Panc1 (cell line): ENCODE measurements around the gene ARGLU1. TPM values are rescaled to one million over a fixed set of nuclear protein-coding genes. Genes with fewer than 3 reads are reported as not detected.

Experiments used
- ATAC-seq: fragments of 200-7000 bp; cut with Tn5 transposase; 2 replicates; pipeline ENCODE4 v1.9.1; 2020; ENCODE audit warnings: mild to moderate bottlenecking, moderate library complexity
- BruUV-seq: library from RNA; stranded (reverse); fragments of 400-500 nt; replicated peaks from 2 replicates; lab custom pipeline; 2021; lab: Mats Ljungman, UMichigan
- CTCF ChIA-PET: fragments of 300-600 bp; sonication (Branson Sonifier 250); formaldehyde crosslinking; loops from one replicate; lab custom pipeline; 2022; ENCODE audit warnings: antibody characterized with exemption; lab: Charles Lee
- POLR2A ChIA-PET: fragments of 300-600 bp; sonication (Branson Sonifier 250); formaldehyde crosslinking; loops from one replicate; lab custom pipeline; 2022; ENCODE audit warnings: antibody characterized with exemption; lab: Charles Lee
- DNase-seq: peaks from one replicate; pipeline ENCODE4 v3.0.0-alpha.2; 2010; ENCODE audit warnings: low read depth, low spot score
- H3K27ac ChIP-seq: 2 replicates; pipeline ENCODE4 v1.5.1; 2011; ENCODE audit warnings: mild to moderate bottlenecking, low read length, inconsistent platforms
- H3K27me3 ChIP-seq: fragments of 200-500 bp; sonication (Bioruptor generic); 2 replicates; pipeline ENCODE4 v1.6.0; 2014; ENCODE audit warnings: low read length, inconsistent platforms; ENCODE audit not compliant: control insufficient read depth, insufficient read depth
- H3K36me3 ChIP-seq: fragments of 200-500 bp; sonication (Bioruptor generic); 2 replicates; pipeline ENCODE4 v1.5.1; 2014; ENCODE audit warnings: inconsistent platforms, mild to moderate bottlenecking, low read length, moderate library complexity; ENCODE audit not compliant: control insufficient read depth, insufficient read depth
- H3K4me1 ChIP-seq: 2 replicates; pipeline ENCODE4 v1.5.1; 2011; ENCODE audit warnings: inconsistent platforms, mild to moderate bottlenecking, low read length, moderate library complexity; ENCODE audit not compliant: control insufficient read depth, insufficient read depth
- H3K4me3 ChIP-seq, 2 experiments: 2 replicates each; pipeline ENCODE4 v1.5.1; 2011 to 2012; ENCODE audit warnings: low read depth in 2 of 2, low read length in 2 of 2, mild to moderate bottlenecking in 2 of 2, inconsistent platforms in 1 of 2, moderate library complexity in 1 of 2
- H3K9me3 ChIP-seq: fragments of 200-500 bp; sonication (Bioruptor generic); 2 replicates; pipeline ENCODE4 v1.5.1; 2014; ENCODE audit warnings: low read depth, mild to moderate bottlenecking, inconsistent platforms, low read length, moderate library complexity; ENCODE audit not compliant: control insufficient read depth, insufficient read depth
- POLR2AphosphoS5 ChIP-seq: IDR thresholded peaks from 2 replicates; pipeline ENCODE4 v1.6.1; 2012; ENCODE audit warnings: mild to moderate bottlenecking, low read depth, low read length, moderate library complexity
- REST ChIP-seq, 2 experiments: IDR thresholded peaks; 2 replicates each; pipeline ENCODE4 v1.6.1; 2011 to 2012; ENCODE audit warnings: low read depth in 2 of 2, control low read depth in 1 of 2, low read length in 1 of 2, mild to moderate bottlenecking in 1 of 2, moderate library complexity in 1 of 2; ENCODE audit not compliant: insufficient read depth in 1 of 2
- SIN3A ChIP-seq: IDR thresholded peaks from 2 replicates; pipeline ENCODE4 v1.6.1; 2012; ENCODE audit warnings: low read depth, mild to moderate bottlenecking, low read length, moderate library complexity, borderline replicate concordance; ENCODE audit not compliant: insufficient read depth
- TCF7L2 ChIP-seq: IDR thresholded peaks from 2 replicates; pipeline ENCODE4 v1.6.1; 2011; ENCODE audit warnings: mild to moderate bottlenecking, low read depth, low read length, inconsistent platforms
- in situ Hi-C: cut with HindIII; loops from 2 replicates; pipeline ENCODE4 v1.10.0; 2016; ENCODE audit warnings: low sequenced_read_pairs, low pct_unique_long_range_greater_than_20kb
- intact Hi-C: fragments of 100-400 bp; cut with micrococcal nuclease; formaldehyde crosslinking; loops from one replicate; pipeline ENCODE4 v1.10.0; 2022; ENCODE audit not compliant: unreplicated experiment
- total RNA-seq: library from RNA; stranded (reverse); gene quantifications from one replicate; pipeline ENCODE4 v1.2.1, GENCODE V29; 2021; ENCODE audit not compliant: unreplicated experiment
- TF ChIP-seq, protein P1 (sequence below): fragments of 450-650 bp; IDR thresholded peaks from 2 replicates; pipeline ENCODE4 v1.5.1; 2017; ENCODE audit warnings: mild to moderate bottlenecking

The ARGLU1 gene
- total RNA-seq, 1 experiment from 2014 or later, result 38.5 TPM

GRCh38 chr13:106599875-106600797, 32.2 kb upstream of the ARGLU1 start:
- Histone ChIP-seq H3K4me3 (no peak overlapping the region), H3K9me3 (no peaks in the 10 kb centered on the region), H3K27me3 (no peaks in the 10 kb centered on the region), H3K27ac (no peak overlapping the region), H3K36me3 (no peaks in the 10 kb centered on the region), H3K4me1 (no peaks in the 10 kb centered on the region)
- ATAC-seq, result no peak
- no TSS peak for BruUV-seq
- CTCF ChIA-PET, result no interaction called here
- intact Hi-C loops, result no loop called here
- POLR2A ChIA-PET, result no interaction called here
- no peak for DNase-seq
- in situ Hi-C loops, result no loop called here
- no peak for TF ChIP-seq SIN3A
- TF ChIP-seq REST (IDR thresholded peaks at IDR 0.05; ENCODE audit: insufficient read depth in 1 of 2, low read depth in 2 of 2, low read length in 1 of 2), result no peak

GRCh38 chr13:106597749-106598395, 29.9 kb upstream of the ARGLU1 start:
- no peak overlapping the region for H3K4me3 ChIP-seq
- no peak overlapping the region for H3K27ac ChIP-seq
- no peak for ATAC-seq
- CTCF ChIA-PET, result no interaction called here
- no peak for TF ChIP-seq REST (IDR thresholded peaks at IDR 0.05; ENCODE audit: insufficient read depth in 1 of 2, low read depth in 2 of 2, low read length in 1 of 2)
- TF ChIP-seq POLR2AphosphoS5, result no peak
- TF ChIP-seq TCF7L2, result no peak
- TF ChIP-seq, protein P1, sequence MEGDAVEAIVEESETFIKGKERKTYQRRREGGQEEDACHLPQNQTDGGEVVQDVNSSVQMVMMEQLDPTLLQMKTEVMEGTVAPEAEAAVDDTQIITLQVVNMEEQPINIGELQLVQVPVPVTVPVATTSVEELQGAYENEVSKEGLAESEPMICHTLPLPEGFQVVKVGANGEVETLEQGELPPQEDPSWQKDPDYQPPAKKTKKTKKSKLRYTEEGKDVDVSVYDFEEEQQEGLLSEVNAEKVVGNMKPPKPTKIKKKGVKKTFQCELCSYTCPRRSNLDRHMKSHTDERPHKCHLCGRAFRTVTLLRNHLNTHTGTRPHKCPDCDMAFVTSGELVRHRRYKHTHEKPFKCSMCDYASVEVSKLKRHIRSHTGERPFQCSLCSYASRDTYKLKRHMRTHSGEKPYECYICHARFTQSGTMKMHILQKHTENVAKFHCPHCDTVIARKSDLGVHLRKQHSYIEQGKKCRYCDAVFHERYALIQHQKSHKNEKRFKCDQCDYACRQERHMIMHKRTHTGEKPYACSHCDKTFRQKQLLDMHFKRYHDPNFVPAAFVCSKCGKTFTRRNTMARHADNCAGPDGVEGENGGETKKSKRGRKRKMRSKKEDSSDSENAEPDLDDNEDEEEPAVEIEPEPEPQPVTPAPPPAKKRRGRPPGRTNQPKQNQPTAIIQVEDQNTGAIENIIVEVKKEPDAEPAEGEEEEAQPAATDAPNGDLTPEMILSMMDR, result no peak
- no TSS peak for BruUV-seq
- no peaks in the 10 kb centered on the region for H3K9me3 ChIP-seq
- no peaks in the 10 kb centered on the region for H3K4me1 ChIP-seq
- no peak for DNase-seq
- POLR2A ChIA-PET, result no interaction called here
- intact Hi-C loops (no loop called here), in situ Hi-C loops (no loop called here)
- H3K27me3 ChIP-seq, result no peaks in the 10 kb centered on the region
- no peaks in the 10 kb centered on the region for H3K36me3 ChIP-seq
